Mucosa of descending colon (tissue), 3 donors: ENCODE measurements around the gene AIP. TPM values are rescaled to one million over a fixed set of nuclear protein-coding genes. Genes with fewer than 3 reads are reported as not detected.

ENCODE experiments used
- ATAC-seq: fragments of 200-7000 bp; cut with Tn5 transposase; one replicate; pipeline ENCODE4 v1.9.1; 2020; ENCODE audit warnings: mild to moderate bottlenecking, moderate library complexity
- DNase-seq, 3 donors: peaks; one replicate each; pipeline ENCODE4 v3.0.0-alpha.2; 2020
- H3K36me3 ChIP-seq: fragments of 200-600 bp; one replicate; pipeline ENCODE4 v1.8.0; 2021; ENCODE audit warnings: low read depth, mild to moderate bottlenecking
- H3K4me1 ChIP-seq: fragments of 200-600 bp; one replicate; pipeline ENCODE4 v1.8.0; 2021; ENCODE audit warnings: low read depth, mild to moderate bottlenecking
- H3K4me3 ChIP-seq: fragments of 200-600 bp; one replicate; pipeline ENCODE4 v1.8.0; 2021; ENCODE audit warnings: mild to moderate bottlenecking
- H3K9me3 ChIP-seq: fragments of 200-600 bp; one replicate; pipeline ENCODE4 v1.8.0; 2021; ENCODE audit warnings: mild to moderate bottlenecking
- CTCF ChIP-seq: fragments of 200-600 bp; IDR thresholded peaks from one replicate; pipeline ENCODE4 v1.8.0; 2022; ENCODE audit warnings: antibody characterized with exemption, mild to moderate bottlenecking
- intact Hi-C, 2 donors: fragments of 100-400 bp; cut with DNase I in 1 of 2; cut with micrococcal nuclease in 1 of 2; formaldehyde crosslinking; loops; one replicate each; pipeline versions ENCODE4 v1.11.0 to v1.11.1; 2022; cut with DNase I, micrococcal nuclease
- long read RNA-seq, 2 donors: library from polyadenylated mRNA; unstranded; transcript quantifications; one replicate each; pipeline ENCODE4 v2.0.0, GENCODE V29; 2019 to 2021
- total RNA-seq, 3 donors: library from RNA; stranded (reverse); fragmentation: NEBNext Ultra II Directional in 2 of 3; extraction: Animal tissue kit (Norgen Biotek cat#: 25700) in 2 of 3; gene quantifications; one replicate each; pipeline versions ENCODE4 v1.2.1 to v1.2.4, GENCODE V29; 2021 to 2023
- donor health status: DM: no; HTN: no; CAD: no; lungs with moderate emphysema.
- donor health status: DM: no; HTN: no; CAD: no.
- donor health status: DM: no; HTN: yes; CAD: no.

The AIP gene
- 10 to 100 TPM; 33.7 to 84.9 (median 52.2) TPM for total RNA-seq
- long read RNA-seq, donor 1, transcript AIP-201 (6 exons, 1,221 nt) = major isoform, 140 of 153 reads
- long read RNA-seq, donor 1, partial matches to known transcripts = 6 of 153 reads
- long read RNA-seq, donor 1, other reads (novel, unspliced or antisense) = 6 of 153 reads
- long read RNA-seq, donor 2, transcript AIP-201 (6 exons, 1,221 nt) = major isoform, 41 of 45 reads
- long read RNA-seq, donor 2, partial matches to known transcripts = 1 of 45 reads
- long read RNA-seq, donor 2, other reads (novel, unspliced or antisense) = 2 of 45 reads

- DNase-seq (peak; percentile 98 to 99 (median 98)), ATAC-seq (peak; percentile 96)
- no peaks in the 10 kb centered on the region for H3K9me3 ChIP-seq
- intact Hi-C loops = no loop called here
- peaks cover 23% of the 10 kb centered on the region for H3K4me1 ChIP-seq
- peak within 1 kb of the TSS; percentile 27 for H3K4me3 ChIP-seq
- no peak for TF ChIP-seq CTCF
- H3K36me3 ChIP-seq = no peaks in the 10 kb centered on the region
Observed at GRCh38 chr11:67482827-67483798, at the start of gene AIP. AIP (plus strand) TSS chr11:67483026; CDS start chr11:67483159, 133 bp downstream.

- TF ChIP-seq CTCF = no peak
- intact Hi-C loops = no loop called here
- Histone ChIP-seq H3K36me3 (no peaks in the 10 kb centered on the region), H3K4me3 (no peak overlapping the region), H3K4me1 (peaks cover 10% of the 10 kb centered on the region), H3K9me3 (no peaks in the 10 kb centered on the region)
- DNase-seq (no peak), ATAC-seq (no peak)
Observed at GRCh38 chr11:67433536-67434394, 49.1 kb upstream of the AIP start.

GRCh38 chr11:67434395-67434881 lies 48.4 kb upstream of the AIP start:
- DNase-seq (no peak), ATAC-seq (no peak)
- no peak for TF ChIP-seq CTCF
- Histone ChIP-seq H3K36me3 (no peaks in the 10 kb centered on the region), H3K9me3 (no peaks in the 10 kb centered on the region), H3K4me1 (peaks cover 7% of the 10 kb centered on the region), H3K4me3 (no peak overlapping the region)
- intact Hi-C loops = no loop called here

- TF ChIP-seq CTCF = no peak
- Histone ChIP-seq H3K36me3 (no peaks in the 10 kb centered on the region), H3K9me3 (no peaks in the 10 kb centered on the region), H3K4me1 (peaks cover 8% of the 10 kb centered on the region), H3K4me3 (no peak overlapping the region)
- intact Hi-C loops = no loop called here
- no peak for DNase-seq
- ATAC-seq = no peak
Observed at GRCh38 chr11:67435031-67435726, 47.6 kb upstream of the AIP start.
